ENCODE data around the gene ACSL5.

Gene ACSL5

DNA sequence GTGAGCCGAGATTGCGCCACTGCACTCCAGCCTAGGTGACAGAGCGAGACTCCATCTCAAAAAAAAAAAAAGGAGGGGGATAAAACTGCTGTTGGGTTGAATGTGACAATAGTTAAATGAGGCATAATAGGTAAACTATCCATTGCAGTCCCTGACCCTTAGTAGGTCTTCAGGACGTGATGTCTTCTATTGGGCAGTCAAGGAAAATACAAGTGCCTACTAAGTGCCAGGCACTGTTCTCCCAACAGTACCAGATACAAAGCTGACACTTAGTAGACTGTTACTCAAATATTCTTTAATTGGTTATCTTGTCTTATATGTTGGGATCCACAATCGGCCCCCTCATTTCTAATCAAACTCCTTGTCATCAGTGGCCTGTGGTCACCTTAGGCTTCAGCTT is 27.1 kb upstream of the ACSL5 start:
- Histone ChIP-seq H3K27ac (no peak overlapping the region), H3K9me3 (ENCODE audit: low read depth, low read length) (no peaks in the 10 kb centered on the region), H3K36me3 (ENCODE audit: insufficient read depth, low read length) (no peaks in the 10 kb centered on the region), H3K9ac (ENCODE audit: insufficient read length) (no peak overlapping the region), H3K4me3 (no peak overlapping the region)
- TF ChIP-seq EZH2 (IDR thresholded peaks at IDR 0.05) (no peak), POLR2AphosphoS5 (IDR thresholded peaks at IDR 0.05; ENCODE audit: borderline replicate concordance, low read depth, low read length) (no peak), FOXP2 (optimal IDR thresholded peaks at IDR 0.05; ENCODE audit: control extremely low read depth, extremely low read length, insufficient read depth) (no peak)
- DNase-seq (ENCODE audit: low read depth, low spot score): no peak

DNA sequence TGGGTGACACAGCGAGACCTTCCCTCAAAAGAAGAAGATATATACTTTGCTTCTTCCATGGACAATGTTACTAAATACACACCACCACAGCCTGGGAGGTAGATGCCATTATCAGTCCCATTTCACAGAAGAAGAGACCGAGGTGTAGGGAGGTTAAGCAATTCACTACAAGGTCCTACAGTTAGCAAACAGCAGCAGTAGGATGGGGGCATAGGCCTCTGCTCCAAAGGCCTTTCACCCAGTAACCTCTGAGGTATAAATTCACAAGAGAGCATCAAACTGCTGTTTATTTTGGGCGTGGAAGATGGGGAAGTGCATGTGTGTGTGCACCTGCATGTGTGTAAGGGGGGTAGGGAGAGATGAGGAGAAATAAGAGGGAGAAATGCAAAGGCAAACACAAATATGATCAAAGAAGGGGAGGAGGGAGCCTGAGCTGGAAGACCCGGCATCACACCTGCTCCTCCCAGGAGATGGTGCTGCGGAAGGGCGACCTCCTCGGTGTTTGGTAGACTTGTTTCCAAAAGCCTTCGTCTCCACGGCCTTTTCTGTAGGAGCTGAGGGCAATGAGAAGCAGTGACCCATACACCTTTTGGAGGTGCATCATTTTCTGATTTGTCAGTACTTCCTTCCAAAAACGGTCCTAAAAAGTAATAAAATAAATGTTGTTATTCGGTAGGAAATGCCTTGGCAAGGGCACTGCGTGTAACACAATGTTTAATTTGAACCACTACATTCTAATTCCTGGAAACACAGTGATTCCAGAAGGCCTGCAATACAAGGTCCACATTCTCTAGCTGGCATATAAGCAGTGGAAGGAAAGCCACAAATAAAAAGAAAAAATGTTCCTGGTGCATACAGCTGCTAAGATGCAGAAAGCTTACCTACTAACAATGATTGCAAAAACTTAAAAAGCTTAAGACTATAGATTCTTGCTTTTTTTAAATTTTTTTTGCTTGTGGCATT is 25.9 kb upstream of the ACSL5 start:
- TF ChIP-seq EZH2 (IDR thresholded peaks at IDR 0.05): no peak
- no peak for TF ChIP-seq FOXP2 (optimal IDR thresholded peaks at IDR 0.05; ENCODE audit: control extremely low read depth, extremely low read length, insufficient read depth)
- no peak for TF ChIP-seq POLR2AphosphoS5 (IDR thresholded peaks at IDR 0.05; ENCODE audit: borderline replicate concordance, low read depth, low read length)
- Histone ChIP-seq H3K9me3 (ENCODE audit: low read depth, low read length) (no peaks in the 10 kb centered on the region), H3K4me3 (no peak overlapping the region), H3K36me3 (ENCODE audit: insufficient read depth, low read length) (no peaks in the 10 kb centered on the region), H3K27ac (no peak overlapping the region), H3K9ac (ENCODE audit: insufficient read length) (no peak overlapping the region)
- no peak for DNase-seq (ENCODE audit: low read depth, low spot score)

DNA sequence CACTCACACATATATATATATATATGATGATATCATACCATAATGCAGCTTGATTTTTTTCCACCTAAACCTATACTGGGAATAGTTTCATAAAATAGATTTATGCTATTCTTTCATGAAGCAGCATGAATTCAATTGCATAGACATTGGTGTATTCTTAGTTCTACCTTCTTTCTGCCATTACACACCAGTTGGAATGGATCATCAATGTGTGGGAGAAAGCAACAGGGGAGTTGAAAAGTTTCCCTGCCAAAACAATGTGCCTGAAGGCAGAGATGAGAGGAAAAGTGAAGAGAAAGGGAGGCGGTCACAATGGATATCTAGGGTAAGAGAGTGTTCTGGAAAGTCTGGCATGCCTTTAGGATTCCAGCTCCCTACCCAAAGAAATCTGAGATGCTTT is 25.2 kb upstream of the ACSL5 start:
- H3K36me3 ChIP-seq (ENCODE audit: insufficient read depth, low read length): no peaks in the 10 kb centered on the region
- no peak for DNase-seq (ENCODE audit: low read depth, low spot score)
- no peak for TF ChIP-seq POLR2AphosphoS5 (IDR thresholded peaks at IDR 0.05; ENCODE audit: borderline replicate concordance, low read depth, low read length)
- TF ChIP-seq EZH2 (IDR thresholded peaks at IDR 0.05): no peak
- TF ChIP-seq FOXP2 (optimal IDR thresholded peaks at IDR 0.05; ENCODE audit: control extremely low read depth, extremely low read length, insufficient read depth): no peak
- H3K4me3 ChIP-seq: no peak overlapping the region
- no peak overlapping the region for H3K27ac ChIP-seq
- no peaks in the 10 kb centered on the region for H3K9me3 ChIP-seq (ENCODE audit: low read depth, low read length)
- H3K9ac ChIP-seq (ENCODE audit: insufficient read length): no peak overlapping the region

DNA sequence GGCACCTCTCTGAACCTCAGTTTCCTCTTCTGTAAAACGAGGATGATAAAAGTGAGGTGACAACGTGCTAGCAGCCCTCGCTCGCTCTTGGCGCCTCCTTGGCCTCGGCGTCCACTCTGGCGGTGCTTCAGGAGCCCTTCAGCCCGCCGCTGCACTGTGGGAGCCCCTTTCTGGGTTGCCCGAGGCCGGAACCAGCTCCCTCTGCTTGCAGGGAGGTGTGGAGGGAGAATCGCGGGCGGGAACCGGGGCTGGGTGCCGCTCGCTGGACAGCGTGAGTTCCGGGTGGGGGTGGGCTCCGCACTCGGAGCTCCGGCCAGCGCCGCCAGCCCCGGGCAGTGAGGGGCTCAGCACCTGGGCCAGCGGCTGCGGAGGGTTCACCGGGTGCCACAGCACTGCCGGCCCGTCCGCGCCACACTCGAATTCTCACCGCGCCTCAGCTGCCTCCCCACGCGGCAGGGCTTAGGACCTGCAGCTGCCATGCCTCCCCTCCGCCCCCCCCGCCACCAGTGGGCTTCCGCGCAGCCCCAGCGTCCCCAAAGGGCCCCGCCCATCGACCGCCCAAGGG is 24.3 kb upstream of the ACSL5 start:
- no peak for DNase-seq (ENCODE audit: low read depth, low spot score)
- TF ChIP-seq FOXP2 (optimal IDR thresholded peaks at IDR 0.05; ENCODE audit: control extremely low read depth, extremely low read length, insufficient read depth) (no peak), POLR2AphosphoS5 (IDR thresholded peaks at IDR 0.05; ENCODE audit: borderline replicate concordance, low read depth, low read length) (no peak), EZH2 (IDR thresholded peaks at IDR 0.05) (no peak)

DNA sequence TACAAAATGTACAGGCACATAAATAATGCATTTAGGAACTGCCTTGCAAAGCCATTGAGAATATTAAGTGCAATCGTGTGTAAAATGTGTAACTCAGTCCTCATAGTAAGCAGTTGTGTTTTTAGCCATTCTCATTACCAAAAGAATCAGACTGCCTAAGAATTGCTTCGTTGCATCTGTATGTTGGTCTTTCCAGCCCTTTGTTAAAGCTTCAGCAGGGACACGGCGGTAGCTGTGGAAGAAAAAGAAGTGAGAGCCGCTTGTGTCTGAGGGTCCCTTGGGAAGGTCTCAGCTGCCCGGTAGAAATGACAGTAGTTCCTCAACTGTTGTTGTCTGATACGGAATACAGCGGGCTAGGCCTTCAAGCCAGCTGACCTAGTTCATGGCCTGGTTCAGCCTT is 22.8 kb upstream of the ACSL5 start:
- H3K27ac ChIP-seq: no peak overlapping the region
- H3K9me3 ChIP-seq (ENCODE audit: low read depth, low read length): no peaks in the 10 kb centered on the region
- no peaks in the 10 kb centered on the region for H3K36me3 ChIP-seq (ENCODE audit: insufficient read depth, low read length)
- TF ChIP-seq POLR2AphosphoS5 (IDR thresholded peaks at IDR 0.05; ENCODE audit: borderline replicate concordance, low read depth, low read length): no peak
- TF ChIP-seq FOXP2 (optimal IDR thresholded peaks at IDR 0.05; ENCODE audit: control extremely low read depth, extremely low read length, insufficient read depth): no peak
- TF ChIP-seq EZH2 (IDR thresholded peaks at IDR 0.05): no peak
- DNase-seq (ENCODE audit: low read depth, low spot score): no peak
- no peak overlapping the region for H3K4me3 ChIP-seq
- H3K9ac ChIP-seq (ENCODE audit: insufficient read length): no peak overlapping the region

More for the DNA sequence above, 24.3 kb upstream of the ACSL5 start:
- Histone ChIP-seq H3K9me3 (ENCODE audit: low read depth, low read length) (no peaks in the 10 kb centered on the region), H3K27ac (no peak overlapping the region), H3K4me3 (no peak overlapping the region), H3K36me3 (ENCODE audit: insufficient read depth, low read length) (no peaks in the 10 kb centered on the region), H3K9ac (ENCODE audit: insufficient read length) (no peak overlapping the region)

DNA sequence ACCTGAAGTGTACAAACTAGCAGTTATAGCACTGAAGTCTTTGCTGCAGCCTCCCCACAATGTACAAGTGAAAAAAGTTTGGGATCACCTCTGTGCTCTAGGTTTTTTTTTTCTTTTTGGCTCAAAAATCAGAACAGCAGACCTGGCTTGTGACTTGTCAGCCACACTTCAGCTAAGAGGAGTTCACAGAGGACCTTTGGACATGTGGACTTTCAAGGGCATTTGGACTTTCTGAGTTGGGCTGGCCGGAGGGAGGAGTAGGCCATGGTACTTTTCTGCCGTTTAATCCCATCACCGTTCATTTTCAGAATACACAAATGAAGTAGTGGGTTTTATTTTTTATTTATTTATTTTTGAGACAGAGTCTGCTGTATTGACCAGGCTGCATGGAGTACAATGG is 21.9 kb upstream of the ACSL5 start:
- DNase-seq (ENCODE audit: low read depth, low spot score): no peak
- Histone ChIP-seq H3K27ac (no peak overlapping the region), H3K36me3 (ENCODE audit: insufficient read depth, low read length) (no peaks in the 10 kb centered on the region), H3K9ac (ENCODE audit: insufficient read length) (no peak overlapping the region), H3K4me3 (no peak overlapping the region), H3K9me3 (ENCODE audit: low read depth, low read length) (no peaks in the 10 kb centered on the region)
- no peak for TF ChIP-seq EZH2 (IDR thresholded peaks at IDR 0.05)
- TF ChIP-seq POLR2AphosphoS5 (IDR thresholded peaks at IDR 0.05; ENCODE audit: borderline replicate concordance, low read depth, low read length): no peak
- TF ChIP-seq FOXP2 (optimal IDR thresholded peaks at IDR 0.05; ENCODE audit: control extremely low read depth, extremely low read length, insufficient read depth): no peak

DNA sequence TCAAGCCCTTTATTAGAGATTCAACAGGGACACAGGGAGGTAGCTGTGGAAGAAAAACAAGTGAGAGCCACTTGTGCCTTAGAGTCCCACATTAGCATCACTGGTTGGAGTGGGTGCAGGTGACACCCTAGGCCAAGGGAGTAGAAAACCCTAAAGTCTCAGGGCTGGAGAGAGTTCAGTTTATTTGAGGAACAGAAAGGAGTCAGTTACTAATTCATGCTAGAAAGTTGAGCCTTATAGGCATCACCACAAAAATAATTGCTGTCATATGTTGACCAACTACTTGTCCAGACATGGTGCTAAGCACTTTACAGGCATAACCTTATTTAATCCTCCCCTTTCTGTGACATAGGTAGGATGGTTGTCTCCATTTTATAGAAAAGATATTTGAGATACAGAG is 20.9 kb upstream of the ACSL5 start:
- no peak overlapping the region for H3K9ac ChIP-seq (ENCODE audit: insufficient read length)
- DNase-seq (ENCODE audit: low read depth, low spot score): no peak
- no peak overlapping the region for H3K4me3 ChIP-seq
- H3K9me3 ChIP-seq (ENCODE audit: low read depth, low read length): no peaks in the 10 kb centered on the region
- TF ChIP-seq FOXP2 (optimal IDR thresholded peaks at IDR 0.05; ENCODE audit: control extremely low read depth, extremely low read length, insufficient read depth): no peak
- TF ChIP-seq POLR2AphosphoS5 (IDR thresholded peaks at IDR 0.05; ENCODE audit: borderline replicate concordance, low read depth, low read length): no peak
- TF ChIP-seq EZH2 (IDR thresholded peaks at IDR 0.05): no peak
- no peak overlapping the region for H3K27ac ChIP-seq
- H3K36me3 ChIP-seq (ENCODE audit: insufficient read depth, low read length): no peaks in the 10 kb centered on the region

DNA sequence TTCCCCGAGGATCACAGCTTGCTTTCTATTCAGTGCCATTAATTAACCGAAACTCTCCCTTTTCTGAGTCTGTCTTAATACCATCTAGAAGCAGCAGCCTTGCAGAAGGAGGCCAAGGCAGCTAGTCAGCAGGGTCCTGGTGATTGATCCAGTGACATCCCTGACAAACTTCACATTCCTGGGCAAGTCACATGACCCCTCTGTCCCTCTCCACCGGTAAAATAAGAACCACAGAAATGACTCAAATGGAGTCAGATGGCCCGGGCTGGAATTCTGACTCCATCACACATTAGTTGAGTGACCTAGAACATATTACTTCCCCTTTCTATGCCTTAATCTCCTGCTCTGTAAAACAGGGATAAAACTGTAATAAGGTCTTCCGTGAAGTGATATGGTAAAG is 17.2 kb upstream of the ACSL5 start:
- Histone ChIP-seq H3K4me3 (no peak overlapping the region), H3K9me3 (ENCODE audit: low read depth, low read length) (no peaks in the 10 kb centered on the region), H3K9ac (ENCODE audit: insufficient read length) (no peak overlapping the region), H3K36me3 (ENCODE audit: insufficient read depth, low read length) (no peaks in the 10 kb centered on the region), H3K27ac (no peak overlapping the region)
- DNase-seq (ENCODE audit: low read depth, low spot score): no peak
- no peak for TF ChIP-seq POLR2AphosphoS5 (IDR thresholded peaks at IDR 0.05; ENCODE audit: borderline replicate concordance, low read depth, low read length)
- TF ChIP-seq FOXP2 (optimal IDR thresholded peaks at IDR 0.05; ENCODE audit: control extremely low read depth, extremely low read length, insufficient read depth): no peak
- no peak for TF ChIP-seq EZH2 (IDR thresholded peaks at IDR 0.05)
